GM13976 (cell line): ENCODE results near the gene MALL.
"Not testable (repeated sequence)": the region's sequence is repeated elsewhere in the genome, so short reads cannot be mapped to it uniquely, and the experiment has no call there.

ENCODE experiments used
- DNase-seq: peaks from one replicate; pipeline ENCODE4 v3.0.0; 2012; ENCODE audit warnings: low spot score
- CTCF ChIP-seq: IDR thresholded peaks from 2 replicates; pipeline ENCODE4 v1.5.1; 2012; ENCODE audit warnings: borderline replicate concordance, mild to moderate bottlenecking; ENCODE audit not compliant: insufficient read depth; ENCODE audit errors: extremely low read depth, missing control alignments, control extremely low read depth
- in situ Hi-C: fragments of 300-500 bp; cut with MboI; formaldehyde crosslinking; loops from one replicate; pipeline ENCODE4 v1.12.0; 2022; ENCODE audit warnings: low sequenced_read_pairs, mixed read lengths, inconsistent platforms; ENCODE audit not compliant: unreplicated experiment

The MALL gene

DNA sequence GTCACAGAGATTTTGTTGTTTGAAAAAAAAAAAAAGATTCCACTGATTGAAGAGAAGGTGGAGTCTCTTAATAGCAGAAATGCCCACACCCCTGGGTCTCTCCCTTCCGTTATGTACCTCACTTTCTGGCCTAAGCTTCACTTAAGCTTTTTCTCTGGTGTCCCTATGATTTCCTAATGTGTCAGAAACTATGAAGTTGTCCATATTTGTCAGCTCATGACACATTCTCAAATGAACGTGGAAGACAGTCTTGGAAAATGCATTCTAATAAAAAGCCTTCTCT, 5.4 kb upstream of the MALL start:
- no peak for TF ChIP-seq CTCF
- in situ Hi-C loops: no loop called here

DNA sequence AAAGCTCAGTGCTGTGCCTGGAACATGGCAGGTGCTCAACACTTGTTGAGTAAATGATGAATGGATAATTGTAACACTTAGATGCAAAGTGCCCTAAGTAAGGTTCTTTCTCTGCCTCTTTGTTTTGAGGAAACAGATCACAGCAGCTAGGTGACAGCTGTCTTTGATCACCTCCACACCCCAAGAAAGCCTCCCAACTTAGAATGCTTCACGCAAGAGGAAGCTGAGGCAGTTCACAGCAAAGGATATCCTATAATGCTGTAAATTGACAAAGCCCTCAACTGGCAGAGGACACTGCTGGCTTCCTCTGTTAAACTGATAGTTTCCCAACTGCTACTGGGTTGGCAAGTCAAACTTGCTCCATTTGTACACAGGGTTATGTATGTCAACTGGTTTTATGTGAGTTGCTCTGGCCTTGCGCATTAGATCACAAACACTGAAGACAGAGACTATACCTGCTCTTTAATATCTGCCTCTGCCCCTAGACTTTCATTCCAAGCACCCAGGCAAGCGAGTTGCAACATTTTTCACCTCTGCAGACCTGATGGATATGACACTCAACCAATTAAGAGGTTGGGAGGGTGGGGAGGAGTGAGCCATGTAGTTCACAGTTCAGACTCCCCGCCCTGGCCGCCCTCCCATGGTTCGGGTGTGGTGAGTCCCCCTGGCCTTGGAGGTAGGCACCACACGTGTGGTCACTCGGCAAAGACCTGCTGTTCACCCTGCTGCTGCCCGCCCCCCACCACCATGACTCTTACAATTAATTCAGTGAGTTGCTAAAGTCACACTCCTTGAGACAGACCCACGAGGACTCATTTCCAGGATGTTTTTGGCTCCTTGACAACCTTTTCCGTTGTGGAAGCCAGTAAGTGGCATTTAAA, 4.8 kb upstream of the MALL start:
- in situ Hi-C loops: no loop called here
- TF ChIP-seq CTCF: no peak
- no peak for DNase-seq

More for the DNA sequence above, 5.4 kb upstream of the MALL start:
- DNase-seq: no peak

DNA sequence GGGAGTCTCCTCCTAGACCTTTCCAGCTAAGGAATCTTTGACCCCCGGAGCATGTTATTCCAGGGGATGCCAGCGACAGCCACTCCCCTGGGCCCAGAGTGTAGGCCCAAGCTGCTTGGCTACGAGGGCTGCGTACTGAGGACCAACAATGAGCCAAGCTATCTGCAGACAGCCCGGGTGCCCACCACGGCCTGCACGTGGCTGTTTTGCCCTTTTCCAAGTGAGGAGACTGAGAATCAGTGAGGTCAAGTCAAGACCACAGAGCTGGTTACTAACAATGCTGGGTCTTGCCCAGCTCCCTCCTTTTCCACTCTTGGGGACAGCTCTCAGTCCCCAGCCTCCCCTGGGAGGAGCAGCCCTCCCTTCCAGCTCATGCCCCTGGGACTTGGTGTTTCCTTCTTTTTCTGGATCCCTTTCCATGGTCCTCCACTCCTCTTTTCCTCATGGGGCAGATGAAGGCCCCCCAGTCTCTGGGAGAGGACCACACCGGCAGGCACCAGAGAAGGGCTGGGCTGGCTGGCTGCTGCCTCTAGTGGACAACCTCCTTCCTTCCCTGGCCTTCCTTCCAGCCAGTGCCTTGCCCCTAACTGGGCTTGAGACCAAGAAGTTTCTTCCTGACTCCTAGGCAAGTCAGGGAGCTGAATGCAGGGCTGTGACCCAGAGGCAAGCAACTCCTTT, 550 bp upstream of the MALL start:
- peak; percentile 42 for DNase-seq
- in situ Hi-C loops: no loop called here
- TF ChIP-seq CTCF: no peak

DNA sequence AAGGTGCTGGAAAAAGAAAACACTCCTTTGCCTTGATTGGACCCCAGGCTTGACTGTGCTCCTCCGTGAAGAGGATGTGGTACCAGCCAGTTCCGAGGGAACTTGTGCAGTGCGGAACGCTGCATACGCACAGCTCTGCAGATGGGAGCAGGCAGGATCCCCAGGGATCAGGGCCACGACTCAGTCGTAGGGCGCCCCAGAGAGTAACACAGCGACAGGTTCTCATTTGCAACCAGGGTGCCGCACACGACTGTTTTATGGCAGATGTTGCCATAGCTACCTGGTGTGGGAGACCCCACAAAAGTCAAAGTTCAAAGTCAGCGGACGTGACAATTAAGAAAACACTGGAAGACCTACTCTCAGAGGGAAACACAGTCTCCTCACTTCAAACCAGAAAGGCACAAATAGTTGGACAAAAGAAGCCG, 779 bp downstream of the MALL start:
- DNase-seq: no peak
- TF ChIP-seq CTCF: no peak
- in situ Hi-C loops: no loop called here

DNA sequence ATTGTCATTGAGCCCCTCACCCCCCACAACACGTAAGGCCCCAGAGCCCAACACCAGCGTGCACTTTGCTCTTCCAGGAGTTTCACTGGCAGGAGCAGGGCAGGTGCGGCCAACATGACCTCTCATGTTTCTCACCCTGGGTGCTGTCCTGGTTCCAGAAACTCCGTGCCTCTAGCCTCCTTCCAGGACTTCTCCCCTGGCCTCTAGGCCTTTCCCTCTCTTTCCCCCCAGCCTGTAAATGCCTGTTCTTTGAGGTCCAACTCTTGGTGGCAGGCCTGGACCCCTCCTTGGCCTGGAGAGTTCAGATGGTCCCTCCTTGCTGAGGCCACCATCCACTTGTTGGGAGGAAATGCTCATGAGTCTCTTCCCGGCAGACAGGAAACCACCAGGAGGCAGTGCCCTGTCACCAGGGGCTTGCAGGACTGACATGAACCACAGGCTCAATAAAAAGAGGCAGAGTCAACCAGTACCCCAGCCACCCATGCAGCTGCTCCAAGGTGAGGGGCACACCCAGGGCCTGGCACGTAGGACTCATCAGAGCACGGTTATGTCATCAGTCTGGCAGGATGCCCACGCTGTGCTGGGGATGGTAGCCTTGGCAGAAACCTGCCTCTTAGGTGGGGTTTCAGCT, 1.5 kb downstream of the MALL start:
- TF ChIP-seq CTCF: no peak
- DNase-seq: no peak

GRCh38 chr2:110108291-110108690, 7.3 kb downstream of the MALL start:
- in situ Hi-C loops, DNase-seq: not testable (repeated sequence)

More for the DNA sequence above, 1.5 kb downstream of the MALL start:
- in situ Hi-C loops: no loop called here
